ENCODE data around the gene TTC21A.

TTC21A gene

GRCh38 chr3:39122813-39123212, 15.3 kb downstream of the TTC21A start:
- DNase-seq: no peak

DNA sequence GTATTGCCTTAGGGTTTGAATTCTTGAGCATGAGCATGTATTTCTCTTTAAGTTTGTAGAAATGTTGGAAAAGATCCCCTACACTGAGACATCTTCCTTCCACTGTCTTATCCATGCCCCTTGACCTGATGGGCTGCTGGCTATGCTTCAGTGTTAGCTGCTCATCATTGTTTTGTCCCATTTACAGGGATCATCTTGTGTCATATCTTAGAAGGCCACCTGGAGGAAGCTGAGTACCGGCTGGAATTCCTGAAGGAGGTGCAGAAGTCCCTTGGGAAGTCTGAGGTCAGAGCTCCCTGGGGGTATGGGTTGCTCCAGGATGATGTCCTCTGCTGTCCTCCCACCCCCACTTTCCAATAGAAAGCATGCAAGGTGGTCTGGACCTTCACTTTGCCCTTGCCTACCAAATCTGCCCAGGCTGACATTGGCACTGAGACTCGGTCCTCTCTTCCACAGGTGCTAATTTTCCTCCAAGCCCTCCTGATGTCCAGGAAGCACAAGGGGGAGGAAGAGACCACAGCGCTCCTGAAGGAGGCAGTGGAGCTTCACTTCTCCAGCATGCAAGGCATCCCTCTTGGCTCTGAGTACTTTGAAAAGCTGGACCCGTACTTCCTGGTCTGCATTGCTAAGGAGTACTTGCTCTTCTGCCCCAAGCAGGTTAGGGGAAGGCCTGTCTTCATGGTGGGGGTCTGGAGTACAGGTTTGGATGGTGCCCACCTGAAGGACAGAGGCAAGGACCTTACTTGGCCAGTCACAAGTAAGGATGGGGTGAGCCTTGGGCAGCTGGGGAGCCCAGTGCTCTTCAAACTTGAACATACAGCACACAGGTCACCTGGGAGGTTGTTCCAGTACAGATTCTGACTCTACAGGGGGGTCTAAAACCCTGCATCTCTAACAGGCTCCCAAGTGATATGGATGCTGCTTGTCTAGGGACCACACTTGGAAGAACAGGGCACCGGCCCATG, 17.7 kb downstream of the TTC21A start:
- DNase-seq: no peak

DNA sequence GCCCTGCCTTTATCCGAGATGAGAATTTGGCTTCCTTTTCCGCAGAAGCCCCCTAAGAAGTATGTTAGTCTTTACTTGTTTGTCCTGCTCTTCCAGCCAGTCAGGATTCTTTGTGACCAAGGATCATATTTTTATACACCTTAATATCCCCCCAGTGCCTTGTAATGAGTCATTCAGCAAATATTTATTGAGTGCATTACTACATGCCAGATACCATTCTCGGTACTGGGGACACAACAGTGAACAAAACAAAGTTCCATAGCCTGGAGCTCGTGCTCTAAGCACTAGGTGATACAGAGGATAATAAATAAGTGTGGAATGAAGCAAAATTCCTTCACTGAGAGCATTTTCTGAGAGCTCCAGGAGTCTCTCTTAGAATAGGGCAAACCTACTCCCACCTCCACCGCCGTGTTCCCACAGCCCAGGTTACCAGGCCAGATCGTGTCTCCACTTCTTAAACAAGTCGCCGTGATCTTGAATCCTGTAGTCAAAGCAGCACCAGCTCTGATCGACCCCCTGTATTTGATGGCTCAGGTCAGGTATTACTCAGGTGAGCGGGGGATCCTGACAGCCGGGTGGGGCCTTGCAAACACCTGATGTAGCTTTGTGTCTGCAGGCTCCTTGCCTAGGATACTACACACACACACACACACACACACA, 18.5 kb downstream of the TTC21A start:
- no peak for DNase-seq

DNA sequence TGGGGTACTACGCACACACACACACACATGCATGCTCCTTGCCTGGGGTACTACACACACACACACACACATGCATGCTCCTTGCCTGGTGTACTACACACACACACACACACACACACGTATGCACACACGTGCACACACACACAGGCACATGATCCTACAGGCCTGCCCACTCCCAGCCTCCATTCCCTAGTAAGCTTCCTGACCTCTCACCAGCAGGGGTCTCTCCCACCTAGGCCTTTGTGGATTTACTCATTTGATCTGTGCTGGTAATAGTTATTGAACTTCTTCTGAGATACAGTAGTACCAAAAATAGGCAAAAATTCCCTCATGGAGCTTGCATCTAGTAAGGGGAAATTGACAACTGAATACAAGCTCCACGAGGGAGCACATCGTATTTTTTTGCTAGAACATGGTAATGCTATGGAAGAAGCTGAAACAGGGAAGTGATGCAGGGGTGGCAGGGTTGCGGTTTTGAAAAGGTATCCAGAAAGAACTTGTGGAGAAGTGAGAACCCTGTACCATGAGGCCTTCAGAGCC, 19.1 kb downstream of the TTC21A start:
- DNase-seq: peak in 1 of 2 donors; percentile 60

- no peak for DNase-seq
These were observed 19.9 kb downstream of the TTC21A start for GRCh38 chr3:39127269-39127907.

GRCh38 chr3:39127908-39128304, 20.4 kb downstream of the TTC21A start:
- no peak for DNase-seq

DNA sequence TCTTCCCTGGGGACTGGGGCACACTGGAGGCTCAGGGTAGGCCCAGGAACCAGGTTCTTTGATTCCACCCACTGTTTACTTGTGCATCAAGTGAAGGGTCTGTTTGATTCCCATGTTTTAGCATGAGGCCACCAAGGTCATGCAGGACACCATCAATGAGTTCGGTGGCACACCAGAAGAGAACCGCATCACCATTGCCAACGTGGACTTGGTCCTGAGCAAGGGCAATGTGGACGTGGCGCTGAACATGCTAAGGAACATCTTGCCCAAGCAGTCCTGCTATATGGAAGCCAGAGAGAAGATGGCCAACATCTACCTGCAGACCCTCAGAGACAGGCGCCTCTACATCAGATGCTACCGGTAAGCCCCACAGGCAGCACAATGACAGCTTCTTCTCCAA, 21.5 kb downstream of the TTC21A start:
- DNase-seq: no peak

DNA sequence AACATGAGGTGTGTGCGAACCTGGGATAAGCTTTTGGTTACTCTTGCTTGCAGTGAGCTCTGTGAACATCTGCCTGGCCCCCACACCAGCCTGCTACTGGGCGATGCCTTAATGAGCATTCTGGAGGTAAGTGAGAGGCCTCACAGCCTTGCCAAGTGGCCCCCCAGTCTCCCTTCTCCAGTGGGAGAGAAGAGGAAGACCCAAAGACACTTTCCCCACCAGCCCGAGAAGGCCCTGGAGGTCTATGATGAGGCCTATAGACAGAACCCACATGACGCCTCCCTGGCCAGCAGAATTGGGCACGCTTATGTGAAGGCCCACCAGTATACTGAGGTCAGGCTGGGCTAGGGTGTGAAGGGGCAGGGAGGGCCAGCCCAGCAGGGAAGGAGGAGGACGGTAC, 22.5 kb downstream of the TTC21A start:
- no peak for DNase-seq

DNA sequence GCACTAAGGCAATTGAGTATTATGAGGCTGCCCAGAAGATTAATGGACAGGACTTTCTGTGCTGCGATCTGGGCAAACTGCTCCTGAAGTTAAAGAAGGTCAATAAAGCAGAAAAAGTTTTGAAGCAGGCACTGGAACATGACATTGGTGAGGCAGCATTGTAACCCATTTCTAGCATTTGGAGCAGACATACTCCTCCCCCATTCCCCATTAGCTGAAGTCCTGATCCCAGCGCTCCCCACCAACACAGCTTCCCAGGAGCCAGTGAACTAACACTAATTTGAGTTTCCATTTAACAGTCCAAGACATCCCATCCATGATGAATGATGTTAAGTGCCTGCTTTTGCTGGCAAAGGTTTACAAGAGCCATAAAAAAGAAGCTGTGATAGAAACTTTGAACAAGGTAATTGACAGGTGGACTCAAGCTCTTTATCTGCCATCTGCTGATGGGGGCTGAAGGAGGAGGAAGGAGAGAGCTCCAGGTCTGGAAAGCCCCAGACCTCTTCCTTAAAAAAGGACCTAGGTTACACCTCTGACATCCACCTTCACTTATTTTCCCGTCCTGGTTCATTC, 23.3 kb downstream of the TTC21A start:
- no peak for DNase-seq

GRCh38 chr3:39132096-39133092, 24.9 kb downstream of the TTC21A start:
- DNase-seq: no peak

- DNase-seq: no peak
These were observed 25.6 kb downstream of the TTC21A start for GRCh38 chr3:39133093-39133490.

GRCh38 chr3:39133822-39134221, 26.3 kb downstream of the TTC21A start:
- DNase-seq: no peak

DNA sequence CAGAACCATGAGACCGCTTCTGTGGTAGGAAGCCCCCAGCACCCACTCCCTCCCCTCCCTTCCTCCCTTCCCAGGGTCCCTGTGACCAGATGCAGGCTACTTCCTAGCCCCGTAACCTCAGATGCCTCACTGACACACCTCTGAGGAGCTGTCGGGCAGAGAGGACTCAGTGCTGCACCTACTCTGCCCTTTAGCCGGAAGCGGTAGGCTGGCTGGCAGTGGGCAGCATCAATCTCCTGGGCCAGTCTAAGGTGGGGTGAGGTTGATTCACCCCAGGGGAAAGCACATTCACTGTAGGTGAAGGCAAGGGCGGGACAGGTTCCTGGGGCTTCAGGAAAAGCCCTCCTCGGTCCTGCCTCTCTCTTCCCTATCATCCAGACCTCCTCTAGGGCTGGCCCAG, 26.8 kb downstream of the TTC21A start:
- DNase-seq: no peak

GRCh38 chr3:39135170-39135805, 27.8 kb downstream of the TTC21A start:
- DNase-seq: no peak

- DNase-seq: no peak
These were observed 29.3 kb downstream of the TTC21A start for GRCh38 chr3:39136533-39137434.

DNA sequence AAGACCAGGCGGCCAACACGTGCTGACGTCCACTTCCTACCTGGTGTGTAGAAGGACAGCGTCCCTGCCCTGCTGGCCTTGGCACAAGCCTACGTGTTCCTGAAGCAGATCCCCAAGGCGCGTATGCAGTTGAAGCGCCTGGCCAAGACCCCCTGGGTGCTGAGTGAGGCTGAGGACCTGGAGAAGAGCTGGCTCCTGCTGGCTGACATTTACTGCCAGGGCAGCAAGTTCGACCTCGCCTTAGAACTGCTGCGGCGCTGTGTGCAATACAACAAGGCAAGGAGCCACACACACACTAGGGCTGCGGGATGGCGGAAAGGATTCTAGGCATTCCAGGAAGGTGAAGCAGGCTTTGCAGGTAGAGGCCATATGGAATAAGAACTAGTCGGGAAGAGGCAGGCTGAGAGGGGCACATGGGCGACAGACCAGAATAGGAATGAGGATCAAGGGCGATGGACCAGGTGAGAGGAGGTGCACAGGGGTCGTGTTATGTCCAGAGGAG, 30.0 kb downstream of the TTC21A start:
- no peak for DNase-seq

- DNase-seq: no peak
These were observed 30.7 kb downstream of the TTC21A start for GRCh38 chr3:39137991-39138803.

DNA sequence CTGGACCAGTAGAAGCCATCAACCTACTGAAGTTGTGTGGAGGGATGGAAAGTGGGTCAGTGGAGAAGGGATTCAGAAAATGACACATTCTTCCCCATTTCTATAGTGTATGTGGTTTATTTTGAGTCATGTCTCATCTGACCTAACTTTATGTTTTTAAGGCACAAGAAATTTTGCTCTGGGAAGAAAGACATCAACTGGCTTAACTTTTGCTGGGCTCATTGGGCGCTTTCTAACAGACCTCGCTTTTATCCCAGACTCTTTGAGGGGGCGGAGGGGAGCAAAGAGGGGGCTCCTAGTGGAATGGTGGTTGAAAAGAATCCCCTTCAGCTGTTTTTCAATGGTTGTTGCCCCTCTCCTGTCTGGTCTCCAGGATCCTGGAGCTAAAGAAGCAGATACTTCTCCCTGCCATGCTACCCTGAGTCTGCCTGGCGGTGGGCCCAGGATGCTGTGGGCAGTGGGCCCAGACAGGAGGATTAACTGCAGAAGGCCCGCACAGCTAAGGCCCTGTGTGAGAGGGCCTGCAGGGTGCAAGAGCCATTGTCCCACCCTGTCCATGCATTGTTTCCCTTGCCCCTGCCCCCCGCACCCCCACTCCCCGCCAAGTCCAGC, 31.4 kb downstream of the TTC21A start:
- no peak for DNase-seq

DNA sequence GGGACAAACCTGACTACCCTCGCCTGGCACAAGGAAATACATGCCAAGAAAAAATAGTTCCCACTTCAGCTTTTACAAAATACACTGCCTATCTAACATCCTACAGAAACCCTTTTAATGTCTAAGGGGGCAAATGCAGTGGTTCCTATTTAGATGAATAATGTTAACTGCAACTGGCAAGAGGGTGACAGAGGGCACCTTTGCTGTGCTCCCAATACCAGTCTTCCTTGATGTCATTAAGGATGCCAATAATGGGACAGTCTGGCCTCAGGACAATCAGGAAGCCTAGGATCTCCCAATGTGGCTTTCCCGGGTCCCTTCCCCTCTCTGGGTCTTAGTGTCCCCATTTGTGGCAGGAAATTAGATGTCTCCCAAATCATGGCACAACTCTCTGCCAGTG, 32.0 kb downstream of the TTC21A start:
- DNase-seq: no peak

All from activated CD4-positive, alpha-beta T cell treated with anti-CD3 and anti-CD28 coated beads for 4 hours (primary cell).